Right kidney (tissue), 1 donor: ENCODE data around the gene TTC38.
"Not testable (repeated sequence)": the region's sequence is repeated elsewhere in the genome, so short reads cannot be mapped to it uniquely, and the experiment has no call there.

Experiments used
- DNase-seq: peaks from one replicate; pipeline ENCODE4 v3.0.0-alpha.2; 2016

The TTC38 gene

DNA sequence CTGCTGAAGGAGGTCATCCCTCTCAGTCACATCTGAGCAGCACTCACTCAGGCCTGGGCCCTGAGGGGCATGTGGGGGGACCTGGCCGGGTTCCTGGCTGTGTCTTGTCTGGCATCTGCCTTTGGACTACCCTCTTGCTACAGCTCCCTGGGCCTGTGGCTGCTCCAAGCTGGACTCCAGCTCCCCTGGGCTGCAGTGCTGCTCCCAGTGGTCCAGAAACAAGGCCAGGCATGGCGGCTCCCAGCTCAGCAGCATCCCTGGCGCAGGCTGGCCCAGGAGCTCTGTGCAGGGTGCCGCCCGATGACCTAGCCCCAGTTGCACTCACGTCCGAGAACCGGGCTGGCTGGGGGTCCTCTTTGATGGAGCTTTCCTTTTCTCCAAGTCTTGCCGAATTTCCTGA is 23.0 kb upstream of the TTC38 start:
- no peak for DNase-seq

DNA sequence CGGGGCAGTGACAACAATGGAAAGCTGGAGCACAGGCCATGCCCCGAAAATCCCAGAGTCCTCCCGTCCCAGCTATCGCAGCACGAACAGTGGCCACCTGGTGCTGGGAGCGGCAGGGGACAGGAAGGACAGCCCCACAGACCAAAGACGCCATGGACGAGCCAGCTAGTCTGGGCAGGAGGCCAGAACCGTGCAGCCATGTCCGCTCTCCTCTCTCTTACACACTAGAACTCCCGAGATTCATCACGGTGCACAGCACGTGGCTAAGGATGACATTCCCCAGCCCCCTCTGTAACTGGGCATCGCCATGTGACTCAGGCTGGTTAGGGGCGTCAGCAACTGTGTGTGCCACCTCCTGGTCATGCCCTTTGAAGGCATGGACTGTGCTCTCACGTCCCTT is 22.3 kb upstream of the TTC38 start:
- DNase-seq = no peak

DNA sequence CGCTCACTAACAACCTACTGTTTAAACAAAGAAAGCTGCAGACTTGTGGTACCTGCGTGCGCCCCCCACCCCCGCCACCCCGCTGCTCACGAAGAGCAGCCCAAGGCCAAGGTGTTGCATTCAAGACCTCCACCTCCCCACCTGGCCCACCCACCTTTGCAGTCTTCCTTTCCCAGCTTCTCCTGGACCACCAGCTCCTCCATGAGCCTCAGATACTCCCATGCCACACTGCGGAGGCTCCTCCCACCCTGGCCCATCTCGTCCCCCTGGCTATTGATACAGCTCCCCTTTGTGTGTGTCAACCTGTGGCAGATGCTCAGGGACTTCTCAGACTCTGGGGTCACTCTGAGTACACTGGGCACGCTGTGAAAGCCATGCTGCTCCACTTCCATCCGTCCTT is 21.6 kb upstream of the TTC38 start:
- DNase-seq = no peak

DNA sequence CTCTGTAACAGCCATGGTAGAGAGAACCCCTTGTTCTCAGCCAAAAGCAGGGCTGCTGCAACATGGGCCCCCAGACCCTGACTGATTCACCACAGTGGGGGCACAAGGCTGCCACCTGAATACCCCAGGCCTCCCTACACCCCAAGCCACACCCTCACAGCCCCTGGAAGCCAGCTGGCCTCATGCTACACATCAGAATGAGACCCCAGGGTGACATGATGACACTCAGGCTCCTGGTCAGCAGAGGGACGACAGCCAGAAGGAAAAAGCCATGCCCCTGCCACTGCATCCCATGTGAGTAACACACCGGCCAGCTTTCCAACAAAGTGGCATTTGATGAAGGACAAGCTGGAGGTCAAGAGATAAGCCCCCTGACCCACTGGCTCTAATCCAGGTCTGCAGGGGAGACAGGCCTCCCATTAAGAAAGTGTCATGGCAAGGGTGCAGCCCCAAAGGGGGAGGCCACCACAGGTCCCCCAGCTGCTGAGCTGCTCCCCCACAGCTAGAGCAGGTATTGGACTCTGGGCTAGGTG is 20.3 kb upstream of the TTC38 start:
- DNase-seq = no peak

DNA sequence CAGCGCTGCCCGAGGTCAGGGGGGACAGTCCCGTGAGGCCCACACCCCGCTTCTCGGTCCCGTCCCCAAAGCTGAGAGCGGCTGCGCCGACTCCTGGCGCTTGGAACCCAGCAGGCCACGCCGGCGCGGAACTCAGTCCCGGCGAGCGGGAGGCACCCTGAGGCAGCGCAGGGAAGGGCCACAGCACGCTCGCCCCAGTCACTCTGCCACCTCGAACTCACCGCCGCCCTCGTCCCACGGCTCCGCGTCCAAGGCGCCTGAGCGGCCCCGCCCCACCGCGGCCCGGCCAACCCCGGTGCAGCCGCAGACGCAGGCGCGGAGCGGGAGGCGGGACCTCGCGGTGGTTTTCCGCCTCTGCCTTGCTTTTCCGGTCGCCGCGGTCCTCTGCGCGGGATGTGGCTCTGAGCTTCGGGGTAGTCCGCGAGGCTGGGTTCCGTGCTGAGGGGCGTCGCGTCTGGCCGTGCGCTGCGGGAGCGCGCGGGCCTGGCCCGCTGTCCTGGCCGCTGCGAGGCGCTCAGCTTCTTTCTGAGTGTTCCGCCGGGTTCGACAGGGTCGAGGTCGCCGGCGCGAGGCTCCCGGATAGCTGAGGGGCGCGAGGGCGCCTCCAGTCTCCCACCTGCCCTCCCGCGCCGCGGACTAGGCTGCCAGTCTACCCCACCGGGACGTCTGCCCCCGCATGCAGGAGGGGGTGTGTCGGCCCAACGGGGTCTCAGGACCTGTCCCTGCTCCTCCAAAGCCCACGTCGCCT is 17.6 kb upstream of the TTC38 start, which contains the start of gene CDPF1:
Gene CDPF1 (minus strand): TSS at position 259 of the 748 bp plus-strand sequence. CDS start 2,009 bp downstream, outside the sequence.
- peak; percentile 91 for DNase-seq

DNA sequence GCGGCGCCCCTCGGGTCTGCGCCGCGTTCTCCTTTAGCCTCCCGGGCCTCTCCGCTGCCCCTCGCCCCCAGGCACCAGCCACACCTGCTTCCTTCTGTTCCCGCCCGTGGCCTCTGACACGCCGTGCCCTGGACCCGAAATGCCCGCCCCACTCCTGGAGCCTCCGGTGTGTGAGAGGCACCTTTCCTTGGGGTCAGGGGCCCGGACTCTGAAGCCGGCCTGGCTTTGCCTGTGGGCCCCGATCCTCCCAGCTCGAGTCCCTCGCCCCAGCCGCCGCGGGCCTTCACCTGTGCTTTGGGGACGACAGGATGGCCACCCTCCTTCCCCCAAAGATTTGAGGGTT is 17.1 kb upstream of the TTC38 start:
- no peak for DNase-seq

DNA sequence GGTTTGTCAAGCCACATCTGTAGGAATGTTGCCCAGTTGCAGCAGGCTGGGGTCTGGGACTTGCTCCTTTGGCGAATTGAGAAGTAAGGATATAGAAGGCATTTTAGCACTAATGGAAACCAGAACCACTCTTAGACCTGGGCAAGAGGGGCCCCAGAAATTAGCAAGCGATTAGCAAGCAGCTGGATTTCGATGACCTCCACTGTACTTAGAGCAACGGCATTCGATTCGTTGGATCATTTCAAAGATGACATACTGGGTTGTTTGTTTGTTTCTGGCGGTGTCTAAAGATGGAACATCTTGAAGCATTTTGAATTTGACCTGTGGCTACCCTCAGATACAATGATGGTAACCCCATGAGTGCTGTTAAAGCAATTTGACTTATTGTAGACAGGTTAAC is 16.5 kb upstream of the TTC38 start:
- DNase-seq = no peak

DNA sequence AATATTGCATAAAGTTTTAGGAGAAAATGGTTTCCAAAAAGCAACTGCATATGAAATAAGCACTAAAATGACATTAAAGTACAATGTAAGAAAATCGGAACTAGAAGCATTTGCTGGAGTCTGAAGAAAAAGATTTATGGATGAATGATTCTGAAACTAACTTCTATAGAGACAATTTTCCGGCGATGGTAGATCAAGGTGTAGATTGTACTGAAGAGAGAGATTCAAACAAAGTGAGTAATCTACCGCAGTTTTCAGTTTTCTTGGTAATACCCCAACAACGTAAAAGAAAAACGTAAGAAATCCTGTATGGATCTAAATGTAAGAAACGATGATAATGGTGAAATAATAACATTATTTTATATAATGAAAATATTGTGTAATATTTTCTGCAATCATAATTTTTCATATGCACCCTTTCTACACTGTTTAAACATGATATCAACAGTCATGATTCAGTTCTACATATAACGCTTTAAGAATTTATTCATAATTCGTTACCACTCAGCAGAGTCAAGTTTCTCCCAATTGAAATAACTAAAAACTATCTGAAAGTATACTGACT is 15.9 kb upstream of the TTC38 start:
- no peak for DNase-seq

DNA sequence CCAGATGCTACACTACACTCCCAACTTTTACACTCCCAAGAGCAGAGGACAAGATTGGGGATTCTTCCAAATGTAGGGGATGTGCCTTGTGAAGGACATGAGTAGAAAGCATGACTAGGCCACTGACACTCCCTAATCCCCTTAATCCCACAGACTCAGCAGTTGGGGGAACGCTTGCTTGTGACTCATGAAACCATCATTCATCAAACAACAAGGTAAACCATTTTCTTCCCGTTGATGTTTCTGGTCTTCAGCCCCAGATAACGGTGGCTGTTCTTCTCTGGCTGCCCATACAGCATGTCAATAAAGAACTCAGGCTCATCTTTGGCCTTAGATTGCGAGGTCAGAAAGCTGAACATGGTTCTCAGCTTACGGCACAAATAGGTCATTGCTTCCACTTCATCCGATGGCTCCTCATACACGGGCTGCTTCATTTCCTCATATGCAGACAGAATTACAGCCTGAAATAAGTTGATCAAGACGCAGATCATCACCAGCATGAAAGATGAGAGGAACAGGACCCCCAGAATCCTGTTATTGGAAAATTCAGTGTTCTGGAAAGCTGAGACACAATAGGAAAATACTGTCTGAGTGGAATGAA is 11.3 kb upstream of the TTC38 start:
- DNase-seq = no peak

DNA sequence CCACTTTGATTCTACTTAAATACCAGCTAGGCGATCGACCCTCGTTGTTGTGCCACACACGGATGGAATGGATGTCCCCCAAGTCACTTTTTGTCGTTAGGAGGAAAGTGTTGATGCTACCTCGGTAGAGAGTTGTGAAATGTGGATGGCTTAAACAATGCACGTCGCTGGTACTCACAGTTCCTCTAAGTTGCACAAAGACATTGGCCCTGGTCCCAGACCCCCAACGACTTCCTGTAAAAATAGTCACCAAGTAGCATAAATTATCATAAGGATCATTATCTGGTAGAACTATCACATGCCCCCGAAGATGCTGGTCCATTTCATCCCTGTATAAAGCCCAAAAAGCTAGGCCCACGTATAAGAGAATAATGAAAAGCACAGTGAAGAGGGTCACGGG is 8.4 kb upstream of the TTC38 start:
- DNase-seq = no peak

DNA sequence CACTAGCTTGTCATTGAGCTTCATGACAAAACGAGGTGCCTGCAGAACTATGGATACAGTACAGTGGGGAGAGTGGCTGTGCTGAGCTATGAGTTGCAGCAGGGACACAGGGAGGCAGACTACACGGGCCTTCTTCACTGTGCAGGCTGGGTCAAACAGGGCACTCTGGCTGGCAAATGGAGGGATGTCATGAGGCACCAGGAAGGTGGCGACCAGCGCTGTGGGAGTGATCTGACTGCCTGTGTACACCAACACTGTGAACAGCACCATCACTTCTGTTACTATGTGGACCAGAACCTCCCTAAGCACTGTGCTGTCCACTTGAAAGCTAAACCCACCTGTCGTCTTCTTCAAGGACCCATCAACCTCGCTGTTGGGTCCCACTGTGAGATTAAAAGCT is 7.8 kb upstream of the TTC38 start:
- no peak for DNase-seq

DNA sequence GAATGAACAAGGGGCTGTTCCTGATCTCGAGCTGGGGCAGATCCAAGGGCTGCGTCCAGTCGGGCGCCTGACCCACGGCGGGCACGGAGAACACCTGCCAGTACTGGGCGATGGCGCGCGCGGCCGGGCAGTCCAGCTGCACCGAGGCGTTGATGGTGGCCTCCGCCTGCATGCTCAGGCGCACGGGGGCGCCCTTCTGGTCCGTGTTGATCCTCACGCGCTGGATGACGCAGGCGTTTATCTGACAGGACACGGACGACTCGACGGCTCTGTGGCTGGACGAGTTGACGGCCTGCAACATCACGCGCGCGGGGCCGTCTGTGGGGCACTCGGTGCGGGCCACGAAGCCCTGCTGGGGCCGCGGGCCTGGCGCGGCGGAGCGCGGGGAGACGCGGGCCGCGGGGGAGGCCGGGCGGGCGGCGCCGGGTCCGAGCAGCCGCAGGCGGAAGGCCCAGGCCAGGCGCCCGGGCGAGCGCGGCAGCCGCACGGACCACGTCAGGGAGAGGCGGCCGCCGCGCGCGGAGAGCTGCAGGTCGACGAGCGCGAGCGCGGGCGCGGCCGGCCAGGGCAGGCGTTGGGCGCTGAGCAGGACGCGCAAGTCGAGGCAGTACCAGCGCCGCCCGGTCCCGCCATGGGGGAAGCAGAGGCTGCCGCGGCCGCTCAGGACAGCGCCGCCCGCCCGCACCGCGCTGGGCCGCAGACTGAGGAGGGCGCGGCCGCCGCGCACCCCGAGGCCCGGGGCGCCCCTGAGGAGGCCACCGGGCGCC is 5.2 kb upstream of the TTC38 start:
- DNase-seq = peak; percentile 51

DNA sequence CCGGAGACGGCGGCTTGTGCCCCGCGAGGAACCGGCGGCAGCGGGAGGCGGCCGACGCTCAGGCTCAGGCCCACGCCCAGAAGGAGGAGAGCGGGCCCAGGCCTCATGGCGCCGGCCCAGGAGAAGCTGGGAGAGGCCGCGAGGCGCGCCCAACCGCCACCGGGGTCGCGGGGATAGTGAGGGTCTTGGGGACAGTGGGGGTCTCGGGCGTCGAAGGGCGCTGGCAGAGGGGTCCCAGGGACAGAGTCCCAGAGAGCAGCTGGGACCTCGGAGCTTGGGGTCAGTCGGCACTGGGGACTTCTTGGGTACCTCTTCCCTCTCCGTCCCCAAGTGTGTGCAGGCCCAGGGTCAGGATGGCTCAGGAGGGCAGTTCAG is 4.6 kb upstream of the TTC38 start, which contains the start of gene PKDREJ:
Gene PKDREJ (minus strand): TSS at position 128 of the 375 bp plus-strand sequence. CDS start 21 bp downstream, at position 107.
- DNase-seq = no peak

DNA sequence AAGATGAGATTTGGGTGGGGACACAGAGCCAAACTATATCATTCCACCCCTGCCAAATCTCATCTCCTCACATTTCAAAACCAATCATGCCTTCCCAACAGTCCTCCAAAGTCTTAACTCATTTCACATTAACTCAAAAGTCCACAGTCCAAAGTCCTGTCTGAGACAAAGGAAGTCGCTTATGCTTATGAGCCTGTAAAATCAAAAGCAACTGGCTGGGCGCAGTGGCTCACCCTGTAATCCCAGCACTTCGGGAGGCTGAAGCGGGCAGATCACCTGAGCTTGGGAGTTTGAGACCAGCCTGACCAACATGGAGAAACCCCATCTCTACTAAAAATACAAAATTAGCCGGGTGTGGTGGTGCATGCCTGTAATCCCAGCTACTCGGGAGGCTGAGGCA is 3.3 kb upstream of the TTC38 start:
- DNase-seq = not testable (repeated sequence)

DNA sequence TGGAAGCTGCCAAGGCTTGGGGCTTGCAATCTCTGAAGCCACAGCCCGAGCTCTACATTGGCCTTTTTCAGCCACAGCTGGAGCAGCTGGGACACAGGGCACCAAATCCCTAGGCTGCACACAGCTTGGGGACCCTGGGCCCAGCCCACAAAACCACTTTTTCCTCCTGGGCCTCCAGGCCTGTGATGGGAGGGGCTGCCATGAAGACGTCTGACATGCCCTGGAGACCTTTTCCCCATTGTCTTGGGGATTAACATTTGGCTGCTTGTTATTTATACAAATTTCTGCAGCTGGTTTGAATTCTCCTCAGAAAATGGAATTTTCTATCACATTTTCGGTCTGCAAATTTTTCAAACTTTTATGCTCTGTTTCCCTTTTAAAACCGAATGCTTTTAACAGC is 2.2 kb upstream of the TTC38 start:
- DNase-seq = not testable (repeated sequence)

DNA sequence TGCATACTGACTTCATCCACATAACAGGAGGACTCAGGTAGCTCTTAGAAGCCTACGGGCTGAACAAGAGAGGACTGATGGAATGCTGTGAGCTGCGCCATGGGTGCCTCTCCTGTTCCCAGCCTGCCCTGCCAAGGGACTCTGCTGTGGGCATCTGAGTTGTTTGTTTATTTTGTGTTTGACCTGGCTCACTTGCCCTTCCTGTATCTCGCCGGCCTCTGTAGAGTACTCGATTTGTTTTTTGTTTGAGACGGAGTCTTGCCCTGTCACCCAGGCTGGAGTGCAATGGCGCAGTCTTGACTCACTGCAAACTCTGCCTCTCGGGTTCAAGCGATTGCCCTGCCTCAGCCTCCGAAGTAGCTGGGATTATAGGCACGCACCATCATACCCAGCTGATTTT is 1.8 kb downstream of the TTC38 start:
- DNase-seq = no peak

DNA sequence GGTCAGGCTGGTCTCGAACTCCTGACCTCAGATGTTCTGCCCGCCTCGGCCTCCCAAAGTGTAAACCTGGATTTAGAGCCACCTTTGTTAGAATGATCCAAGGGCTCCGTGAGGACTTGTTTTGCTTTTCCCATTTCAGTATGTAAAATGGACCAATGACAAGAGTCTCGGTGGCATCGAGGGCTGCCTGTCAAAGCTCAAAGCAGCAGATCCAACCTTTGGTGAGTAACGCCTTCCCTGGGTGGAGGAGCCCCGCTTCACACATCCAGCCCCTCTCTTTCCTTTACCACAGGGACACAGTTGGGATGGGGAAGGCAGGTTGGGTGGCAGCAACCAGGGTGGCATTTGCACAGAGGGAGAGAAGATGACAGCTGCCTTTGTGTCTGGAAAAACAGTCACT is 4.4 kb downstream of the TTC38 start:
- DNase-seq = no peak

DNA sequence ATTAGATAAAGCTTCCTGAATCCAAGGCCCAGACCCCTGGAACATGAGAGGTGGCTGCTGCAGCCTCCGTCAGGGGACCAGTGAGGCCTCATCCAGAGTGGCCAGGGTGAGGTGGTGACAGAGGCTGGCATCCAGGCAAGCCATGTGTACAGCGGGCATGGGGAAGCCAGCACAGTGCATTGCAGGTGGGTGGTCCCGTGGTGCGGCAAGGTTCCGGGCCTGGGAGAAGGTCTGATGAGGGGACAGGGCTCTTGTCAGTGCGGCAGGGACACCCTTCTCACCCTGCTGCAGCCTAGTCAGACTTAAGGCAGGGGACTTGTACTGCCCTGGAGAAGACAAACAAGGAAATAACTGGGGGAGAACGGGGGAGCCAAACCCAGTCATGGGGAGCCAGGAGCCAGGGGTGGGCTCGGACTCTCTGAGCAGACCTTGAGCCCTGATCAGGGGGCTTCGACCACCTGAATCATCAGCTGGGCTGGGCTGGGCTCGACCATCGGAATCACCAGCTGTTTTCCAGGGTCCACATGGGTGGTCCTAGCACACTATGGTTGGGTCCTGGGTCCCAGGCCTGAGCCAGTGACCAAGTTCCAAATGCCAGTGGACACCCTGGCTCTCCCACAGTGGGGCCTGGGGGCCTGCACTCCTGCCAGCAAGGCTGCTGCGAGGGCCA is 5.1 kb downstream of the TTC38 start:
- no peak for DNase-seq

DNA sequence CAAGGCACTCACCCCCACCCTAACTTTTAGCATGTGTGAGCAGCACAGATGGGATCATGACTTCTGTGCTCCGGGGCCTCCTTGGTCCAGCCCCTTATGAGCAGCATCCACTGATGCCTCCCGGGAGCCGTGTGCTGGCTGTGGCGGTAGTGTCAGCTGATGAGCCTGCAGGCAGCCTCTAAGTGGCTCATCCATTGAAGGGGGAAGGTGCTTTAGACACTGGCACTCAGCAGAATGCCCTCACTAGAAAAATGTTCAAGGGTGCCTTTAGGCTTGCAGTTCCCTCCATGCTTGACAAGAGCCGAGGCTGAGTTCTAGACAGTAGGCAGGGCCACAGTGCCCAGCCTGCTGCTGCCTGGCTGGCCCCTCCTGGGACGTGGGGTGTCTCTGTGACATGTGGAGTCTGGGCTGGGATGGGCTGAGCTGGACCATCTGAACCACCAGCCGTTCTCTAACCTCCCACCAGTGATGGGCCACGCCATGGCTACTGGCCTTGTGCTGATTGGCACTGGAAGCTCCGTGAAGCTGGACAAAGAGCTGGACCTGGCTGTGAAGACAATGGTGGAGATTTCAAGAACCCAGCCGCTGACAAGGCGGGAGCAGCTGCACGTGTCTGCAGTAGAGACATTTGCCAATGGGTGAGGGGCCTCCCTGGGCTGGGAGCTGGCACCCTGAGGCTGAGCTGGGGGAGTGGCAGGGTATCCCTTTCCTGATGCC is 5.8 kb downstream of the TTC38 start:
- DNase-seq = no peak

DNA sequence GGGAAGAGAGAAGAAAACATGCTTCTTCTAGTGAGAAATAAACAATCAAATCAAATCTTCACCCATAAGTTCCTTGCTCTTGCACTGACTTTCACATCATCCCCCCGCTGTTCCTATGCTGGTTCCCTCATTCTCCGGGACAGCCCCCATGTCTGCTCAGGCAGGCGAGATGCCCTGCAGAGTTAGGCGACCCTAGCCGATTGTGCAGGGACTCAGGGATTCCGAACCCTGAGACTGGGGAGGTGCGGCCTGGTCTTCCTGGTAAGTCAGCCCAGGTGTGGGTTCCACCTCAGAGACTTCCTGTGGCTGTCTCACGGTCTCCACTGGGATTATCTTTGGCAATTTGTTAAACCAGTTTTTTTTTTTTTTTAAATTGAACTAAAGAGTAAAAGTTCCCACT is 6.6 kb downstream of the TTC38 start:
- no peak for DNase-seq

DNA sequence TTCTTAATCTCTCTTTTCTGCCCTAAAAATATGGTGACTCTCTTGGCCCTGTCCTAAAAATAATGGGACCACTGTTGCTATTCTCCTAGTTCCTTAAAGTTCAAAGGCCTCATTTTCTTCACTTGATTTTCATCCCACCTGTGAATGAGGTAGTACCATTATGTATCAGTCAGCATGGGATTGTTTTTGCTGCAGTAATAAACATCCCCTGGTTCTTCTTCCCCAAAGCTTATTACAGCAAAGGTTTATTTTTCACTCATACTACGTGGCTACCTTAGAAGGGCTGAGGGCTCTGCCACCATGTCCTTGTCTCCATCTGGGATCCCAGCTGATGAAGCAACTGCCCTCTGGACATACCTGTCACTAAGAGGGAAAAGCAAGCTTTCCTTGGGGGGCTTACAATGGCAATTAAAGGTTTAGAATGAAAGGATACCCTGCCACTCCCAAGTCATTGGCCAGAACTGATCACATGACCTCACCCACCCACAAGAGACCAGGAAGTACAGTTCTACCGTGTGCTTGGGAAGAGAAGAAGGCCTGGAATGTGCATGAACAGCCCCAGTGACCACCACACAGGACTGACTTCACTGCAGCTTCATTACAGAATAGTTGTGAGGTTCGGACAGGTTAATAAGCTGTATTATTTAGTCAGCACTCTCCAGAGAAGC is 7.8 kb downstream of the TTC38 start:
- DNase-seq = no peak
